Heart left ventricle (tissue), 16 donors: ENCODE results near the gene MUCL1. TPM values are rescaled to one million over a fixed set of nuclear protein-coding genes. Genes with fewer than 3 reads are reported as not detected.

Experiments used
- ATAC-seq, 4 donors: fragments of 200-7000 bp; cut with Tn5 transposase; one replicate each; pipeline ENCODE4 v1.9.1; 2020 to 2022; ENCODE audit warnings: moderate library complexity in 4 of 4, mild to moderate bottlenecking in 3 of 4, moderate number of reproducible peaks in 1 of 4
- DNase-seq, 5 donors: peaks; one replicate each; pipeline ENCODE4 v3.0.0-alpha.2; 2020
- H3K27ac ChIP-seq, 12 donors: fragments of 200-600 bp; sonication (generic) in 4 of 12; one replicate each; pipeline versions ENCODE4 v1.5.0 to v1.8.0; 2016 to 2022; ENCODE audit warnings: mild to moderate bottlenecking in 2 of 12
- H3K27me3 ChIP-seq, 9 donors: fragments of 200-600 bp; sonication (generic) in 2 of 9; one replicate each; pipeline versions ENCODE4 v1.5.1 to v1.8.0; 2016 to 2022; ENCODE audit warnings: mild to moderate bottlenecking in 3 of 9
- H3K36me3 ChIP-seq, 9 donors: fragments of 200-600 bp; sonication (generic) in 2 of 9; one replicate each; pipeline versions ENCODE4 v1.5.0 to v1.8.0; 2018 to 2022; ENCODE audit warnings: mild to moderate bottlenecking in 2 of 9
- H3K4me1 ChIP-seq, 12 donors: fragments of 200-600 bp; sonication (generic) in 4 of 12; one replicate each; pipeline versions ENCODE4 v1.5.0 to v1.8.0; 2016 to 2022; ENCODE audit warnings: mild to moderate bottlenecking in 3 of 12
- H3K4me3 ChIP-seq, 12 donors: fragments of 200-600 bp; sonication (generic) in 4 of 12; one replicate each; pipeline versions ENCODE4 v1.5.0 to v1.8.0; 2017 to 2022; ENCODE audit warnings: mild to moderate bottlenecking in 9 of 12, moderate library complexity in 4 of 12
- H3K9me3 ChIP-seq, 12 donors: fragments of 200-600 bp; sonication (generic) in 4 of 12; one replicate each; pipeline versions ENCODE4 v1.5.0 to v1.8.0; 2016 to 2022; ENCODE audit warnings: mild to moderate bottlenecking in 1 of 12
- POLR2A ChIP-seq, 2 donors: fragments of 450-650 bp; IDR thresholded peaks; one replicate each; pipeline ENCODE4 v1.6.1; 2017; ENCODE audit warnings: antibody characterized with exemption in 2 of 2, mild to moderate bottlenecking in 2 of 2, moderate library complexity in 2 of 2
- WGBS, 4 donors: extraction: QIAGEN DNeasy Blood & Tissue Kit in 2 of 4; methylation state at CpG; one replicate each; pipeline versions ENCODE4 v1.1.5 to v1.1.7; 2013 to 2018; 5-methylcytosine and 5-hydroxymethylcytosine counted together
- intact Hi-C, 10 donors: fragments of 100-400 bp; cut with DNase I; formaldehyde crosslinking; loops; one replicate each; pipeline versions ENCODE4 v1.11.1 to v1.14.2; 2022
- polyA plus RNA-seq, 2 donors: library from polyadenylated mRNA; stranded (reverse); fragments of 200-250 nt; gene quantifications; one replicate each; pipeline ENCODE4 v1.2.3, GENCODE V29; 2013
- total RNA-seq, 9 donors: library from RNA; depleted of rRNA in 2 of 9; stranded (reverse); fragments of >200 nt in 2 of 9; fragmentation: NEBNext Ultra II Directional in 3 of 9; extraction: Animal tissue kit (Norgen Biotek cat#: 25700) in 3 of 9; gene quantifications; one replicate each; pipeline versions ENCODE4 v1.1.0 to v1.2.4, GENCODE V29; 2016 to 2023
- TF ChIP-seq, protein P1 (sequence below), 12 donors: fragments of 200-600 bp; sonication (generic) in 4 of 12; IDR thresholded peaks; one replicate each; pipeline versions ENCODE4 v1.5.0 to v1.8.0; 2018 to 2022; ENCODE audit warnings: antibody characterized with exemption in 12 of 12, mild to moderate bottlenecking in 5 of 12
- donor health status: ischemic (EF 13 %, LVEDD 7.1; RV severe dilation, severe dysfunction).
- donor health status: healthy with polysubstance abuse.
- donor health status: DM: no; HTN: yes; CAD: no.
- donor health status: DM: no; HTN: no; CAD: no.
- donor health status: ischemic (EF 25% LVEDD 6.9; RV normal size, moderate dysfunction).
- donor health status: ischemic (EF 25% LVEDD 5.7; RV mildly dilated, moderate dysfunction).
- donor health status: healthy.
- donor health status: DM: yes; HTN: yes; CAD: no.
- donor health status: ischemic (EF 35%, LVEDD 5.7; RV mildly dilated, moderate dysfunction).
- donor health status: nonischemic (EF 11% LVEDD 7.7; RV severe dilation, severe dysfunction).
- donor health status: DM: yes; HTN: yes; CAD: no.
- donor health status: PGD.
- donor health status: ischemic (EF 29% LVEDD 5.4; RV normal size, mild dysfunction).
- donor health status: nonischemic (EF 23%, LVEDD 6.1; RV moderate dilation, normal function).

The MUCL1 gene
- total and polyA plus RNA-seq, 11 donors, result not detected

- H3K4me3 ChIP-seq, result no peak overlapping the region
- DNase-seq (no peak), ATAC-seq (no peak)
- H3K9me3 ChIP-seq, result no peaks in the 10 kb centered on the region
- no peaks in the 10 kb centered on the region for H3K36me3 ChIP-seq
- peaks cover 0 to 4% (median 0%) of the 10 kb centered on the region in 9 donors for H3K27me3 ChIP-seq
- intact Hi-C loops, result no loop called here
- WGBS, 4 donors, result 90 to 93% (median 91%) methylated on average over 3 of the region's 3 CpGs
- no peak for TF ChIP-seq POLR2A (IDR thresholded peaks at IDR 0.05)
- TF ChIP-seq, protein P1, sequence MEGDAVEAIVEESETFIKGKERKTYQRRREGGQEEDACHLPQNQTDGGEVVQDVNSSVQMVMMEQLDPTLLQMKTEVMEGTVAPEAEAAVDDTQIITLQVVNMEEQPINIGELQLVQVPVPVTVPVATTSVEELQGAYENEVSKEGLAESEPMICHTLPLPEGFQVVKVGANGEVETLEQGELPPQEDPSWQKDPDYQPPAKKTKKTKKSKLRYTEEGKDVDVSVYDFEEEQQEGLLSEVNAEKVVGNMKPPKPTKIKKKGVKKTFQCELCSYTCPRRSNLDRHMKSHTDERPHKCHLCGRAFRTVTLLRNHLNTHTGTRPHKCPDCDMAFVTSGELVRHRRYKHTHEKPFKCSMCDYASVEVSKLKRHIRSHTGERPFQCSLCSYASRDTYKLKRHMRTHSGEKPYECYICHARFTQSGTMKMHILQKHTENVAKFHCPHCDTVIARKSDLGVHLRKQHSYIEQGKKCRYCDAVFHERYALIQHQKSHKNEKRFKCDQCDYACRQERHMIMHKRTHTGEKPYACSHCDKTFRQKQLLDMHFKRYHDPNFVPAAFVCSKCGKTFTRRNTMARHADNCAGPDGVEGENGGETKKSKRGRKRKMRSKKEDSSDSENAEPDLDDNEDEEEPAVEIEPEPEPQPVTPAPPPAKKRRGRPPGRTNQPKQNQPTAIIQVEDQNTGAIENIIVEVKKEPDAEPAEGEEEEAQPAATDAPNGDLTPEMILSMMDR (IDR thresholded peaks at IDR 0.05), result no peak
- no peak overlapping the region for H3K27ac ChIP-seq
- H3K4me1 ChIP-seq, result no peaks in the 10 kb centered on the region
Observed at GRCh38 chr12:54890339-54890738, 36.0 kb downstream of the MUCL1 start.

- Histone ChIP-seq H3K9me3 (no peaks in the 10 kb centered on the region), H3K36me3 (no peaks in the 10 kb centered on the region), H3K27me3 (peaks cover 0 to 4% (median 0%) of the 10 kb centered on the region in 9 donors), H3K4me1 (no peaks in the 10 kb centered on the region), H3K4me3 (no peak overlapping the region), H3K27ac (no peak overlapping the region)
- 64 to 82% (median 76%) methylated on average over 3 of the region's 3 CpGs for WGBS, 4 donors
- TF ChIP-seq, protein P1 (IDR thresholded peaks at IDR 0.05), result no peak
- no peak for TF ChIP-seq POLR2A (IDR thresholded peaks at IDR 0.05)
- no peak for ATAC-seq
- no peak for DNase-seq
- intact Hi-C loops, result no loop called here
Observed at GRCh38 chr12:54891717-54892478, 37.6 kb downstream of the MUCL1 start.

Other genes starting within 250 kb of the MUCL1 start
- not detected for gene LACRT, start 219.6 kb upstream of the MUCL1 start, total RNA-seq
- not detected for gene LACRT, start 219.6 kb upstream of the MUCL1 start, polyA plus RNA-seq
- not detected for gene DCD, start 206.2 kb upstream of the MUCL1 start, total RNA-seq
- not detected for gene DCD, start 206.2 kb upstream of the MUCL1 start, polyA plus RNA-seq
- gene TESPA1, start 130.2 kb downstream of the MUCL1 start, total RNA-seq, result 1 to 10 TPM in 2 of 9 donors, under 1 TPM in 6, not detected in 1; 0.16 to 2.9 (median 0.50) TPM
- under 1 TPM; 0.23 to 0.47 TPM for gene TESPA1, start 130.2 kb downstream of the MUCL1 start, polyA plus RNA-seq
- gene NEUROD4, start 165.5 kb downstream of the MUCL1 start, total RNA-seq, result not detected
- gene NEUROD4, start 165.5 kb downstream of the MUCL1 start, polyA plus RNA-seq, result not detected